ENCODE measurements around the gene RABEP1.

Gene RABEP1

GRCh38 chr17:5260542-5260941 lies 21.5 kb upstream of the RABEP1 start:
- TF ChIP-seq GATA2 (IDR thresholded peaks at IDR 0.05; ENCODE audit: low read depth, low read length) (no peak), GATA3 (IDR thresholded peaks at IDR 0.05; ENCODE audit: low read depth, low read length) (no peak)

GRCh38 chr17:5262416-5262991 lies 19.6 kb upstream of the RABEP1 start:
- TF ChIP-seq GATA2 (IDR thresholded peaks at IDR 0.05; ENCODE audit: low read depth, low read length), result no peak
- TF ChIP-seq GATA3 (IDR thresholded peaks at IDR 0.05; ENCODE audit: low read depth, low read length), result no peak

DNA sequence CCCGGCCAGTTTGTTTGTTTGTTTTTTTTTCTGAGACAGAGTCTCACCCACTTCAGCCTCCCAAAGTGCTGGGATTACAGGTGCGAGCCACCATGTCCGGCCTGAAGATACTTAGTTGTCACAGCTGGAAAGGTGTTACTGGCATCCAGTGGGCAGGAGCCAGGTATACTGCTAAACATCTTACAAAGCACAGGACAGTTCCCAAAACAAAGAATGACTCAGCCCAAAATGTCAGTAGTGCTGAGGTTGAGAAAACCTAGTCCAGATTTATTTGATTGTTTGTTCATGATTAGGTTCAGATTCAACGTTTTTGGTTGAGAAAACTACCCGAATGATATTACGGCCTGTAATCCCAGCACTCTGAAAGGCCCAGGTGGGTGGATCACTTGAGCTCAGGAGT lies 18.6 kb upstream of the RABEP1 start:
- TF ChIP-seq GATA3 (IDR thresholded peaks at IDR 0.05; ENCODE audit: low read depth, low read length), result no peak
- no peak for TF ChIP-seq GATA2 (IDR thresholded peaks at IDR 0.05; ENCODE audit: low read depth, low read length)

GRCh38 chr17:5264893-5265292 lies 17.2 kb upstream of the RABEP1 start:
- TF ChIP-seq GATA3 (IDR thresholded peaks at IDR 0.05; ENCODE audit: low read depth, low read length), result no peak
- no peak for TF ChIP-seq GATA2 (IDR thresholded peaks at IDR 0.05; ENCODE audit: low read depth, low read length)

GRCh38 chr17:5269241-5269960 lies 12.7 kb upstream of the RABEP1 start:
- TF ChIP-seq GATA3 (IDR thresholded peaks at IDR 0.05; ENCODE audit: low read depth, low read length) (no peak), GATA2 (IDR thresholded peaks at IDR 0.05; ENCODE audit: low read depth, low read length) (no peak)

DNA sequence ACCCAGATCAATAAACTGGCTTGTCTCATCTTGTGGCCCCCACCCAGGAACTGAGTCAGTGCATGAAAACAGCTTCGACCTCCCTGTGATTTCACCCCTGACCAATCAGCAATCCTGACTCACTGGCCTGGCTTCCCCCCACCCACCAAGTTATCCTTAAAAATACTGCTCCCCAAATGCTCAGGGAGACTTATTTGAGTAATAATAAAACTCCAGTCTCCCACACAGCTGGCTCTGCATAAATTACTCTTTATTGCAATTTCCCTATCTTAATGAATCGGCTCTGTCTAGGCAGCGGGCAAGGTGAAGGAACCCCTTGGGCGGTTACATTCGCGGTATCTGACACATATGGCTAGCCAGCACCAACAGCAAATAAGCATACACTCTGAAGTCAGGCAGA lies 9.8 kb upstream of the RABEP1 start:
- TF ChIP-seq GATA3 (IDR thresholded peaks at IDR 0.05; ENCODE audit: low read depth, low read length) (no peak), GATA2 (IDR thresholded peaks at IDR 0.05; ENCODE audit: low read depth, low read length) (no peak; the same call in 1 of the 2 replicates)

DNA sequence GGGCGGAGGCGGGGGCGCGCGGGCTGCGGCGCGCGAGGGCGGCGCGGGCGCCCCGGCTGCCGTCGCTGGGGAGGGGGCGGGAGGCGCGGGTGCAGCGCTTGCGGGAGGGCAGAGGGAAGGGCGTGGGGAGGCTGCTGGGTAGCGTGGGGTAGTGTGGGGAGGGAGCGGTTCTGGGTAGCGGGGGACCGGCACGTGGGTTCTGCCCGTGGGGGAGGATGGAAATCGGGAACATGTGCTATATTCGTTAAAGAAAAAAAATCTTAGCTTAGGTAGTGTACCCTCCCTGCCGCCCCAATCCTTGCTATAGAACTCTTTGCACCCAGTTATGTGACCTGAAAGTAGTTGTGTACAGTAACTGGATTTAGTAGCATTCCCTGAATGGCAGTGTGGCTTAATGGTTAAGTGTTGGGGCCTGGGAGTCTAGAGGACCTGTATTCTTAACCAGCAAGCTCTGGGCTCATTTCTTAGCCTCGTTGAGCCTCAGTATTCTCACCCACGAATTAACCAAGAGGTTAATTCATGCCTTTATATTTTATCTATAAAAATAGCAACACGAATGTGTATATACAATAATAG lies 646 bp downstream of the RABEP1 start:
- TF ChIP-seq GATA3 (IDR thresholded peaks at IDR 0.05; ENCODE audit: low read depth, low read length) (no peak), GATA2 (IDR thresholded peaks at IDR 0.05; ENCODE audit: low read depth, low read length) (no peak)

- no peak for TF ChIP-seq GATA2 (IDR thresholded peaks at IDR 0.05; ENCODE audit: low read depth, low read length)
- TF ChIP-seq GATA3 (IDR thresholded peaks at IDR 0.05; ENCODE audit: low read depth, low read length), result no peak
Observed at GRCh38 chr17:5283571-5284315, 1.7 kb downstream of the RABEP1 start.

DNA sequence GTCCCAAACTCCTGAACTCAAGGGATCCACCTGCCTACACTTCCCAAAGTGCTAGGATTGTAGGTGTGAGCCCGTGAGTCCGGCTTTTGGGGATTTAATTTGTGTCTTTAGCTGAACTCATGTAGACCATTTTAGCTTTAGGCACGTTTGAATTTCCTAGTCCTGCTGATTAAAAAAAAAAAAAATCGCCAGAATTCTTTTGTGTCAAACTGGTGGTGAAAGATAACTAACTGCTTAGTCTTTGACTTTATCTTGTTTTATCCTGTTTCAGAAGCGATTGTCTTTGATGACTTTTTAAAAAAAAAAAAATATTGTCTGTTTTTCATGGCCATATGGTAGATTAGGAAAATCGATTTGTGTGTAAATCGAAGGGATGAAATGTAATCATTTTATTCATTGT lies 2.6 kb downstream of the RABEP1 start:
- no peak for TF ChIP-seq GATA2 (IDR thresholded peaks at IDR 0.05; ENCODE audit: low read depth, low read length)

DNA sequence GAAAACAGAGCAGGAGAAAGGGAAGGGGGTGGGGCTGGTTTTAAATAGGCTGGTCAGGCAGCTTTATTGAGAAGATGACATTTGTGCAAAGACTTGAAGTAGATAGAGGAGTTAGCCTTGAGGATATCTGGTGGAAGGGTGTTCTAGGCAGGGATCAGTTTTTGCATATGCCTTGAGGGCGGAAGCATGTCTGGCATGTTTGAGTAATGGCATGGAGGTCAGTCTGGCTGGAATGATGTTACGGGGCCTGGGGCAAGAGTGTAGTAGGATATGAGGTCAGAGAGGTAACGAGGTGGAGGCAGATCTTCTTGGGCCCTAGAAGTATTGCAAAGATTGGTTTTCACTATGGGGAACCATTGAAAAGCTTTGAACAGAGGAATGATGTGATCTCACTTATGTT lies 4.8 kb downstream of the RABEP1 start:
- no peak for TF ChIP-seq GATA2 (IDR thresholded peaks at IDR 0.05; ENCODE audit: low read depth, low read length)
- TF ChIP-seq GATA3 (IDR thresholded peaks at IDR 0.05; ENCODE audit: low read depth, low read length), result no peak

GRCh38 chr17:5291683-5292350 lies 9.7 kb downstream of the RABEP1 start:
- TF ChIP-seq GATA2 (IDR thresholded peaks at IDR 0.05; ENCODE audit: low read depth, low read length), result no peak

DNA sequence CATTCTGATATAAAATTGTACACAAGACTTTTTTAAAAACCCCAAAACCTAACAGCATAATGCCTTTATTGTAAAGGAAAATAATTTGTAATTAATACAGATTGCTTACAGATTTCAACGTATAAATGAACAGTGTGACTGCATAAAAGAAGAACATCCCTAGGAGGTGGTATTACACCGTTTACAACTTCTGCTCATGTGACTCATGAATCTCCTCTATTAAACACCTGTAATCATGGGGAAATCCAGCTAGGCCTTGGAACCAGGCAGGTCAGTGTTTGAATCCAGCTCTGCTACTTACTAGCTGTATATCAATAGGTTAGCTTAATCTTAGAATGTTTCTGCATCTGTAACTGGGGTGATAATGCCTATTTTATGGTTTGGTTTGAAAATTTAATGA lies 15.2 kb downstream of the RABEP1 start:
- TF ChIP-seq GATA2 (IDR thresholded peaks at IDR 0.05; ENCODE audit: low read depth, low read length) (no peak), GATA3 (IDR thresholded peaks at IDR 0.05; ENCODE audit: low read depth, low read length) (no peak)

GRCh38 chr17:5299383-5299782 lies 17.3 kb downstream of the RABEP1 start:
- TF ChIP-seq GATA3 (IDR thresholded peaks at IDR 0.05; ENCODE audit: low read depth, low read length) (no peak), GATA2 (IDR thresholded peaks at IDR 0.05; ENCODE audit: low read depth, low read length) (no peak)

DNA sequence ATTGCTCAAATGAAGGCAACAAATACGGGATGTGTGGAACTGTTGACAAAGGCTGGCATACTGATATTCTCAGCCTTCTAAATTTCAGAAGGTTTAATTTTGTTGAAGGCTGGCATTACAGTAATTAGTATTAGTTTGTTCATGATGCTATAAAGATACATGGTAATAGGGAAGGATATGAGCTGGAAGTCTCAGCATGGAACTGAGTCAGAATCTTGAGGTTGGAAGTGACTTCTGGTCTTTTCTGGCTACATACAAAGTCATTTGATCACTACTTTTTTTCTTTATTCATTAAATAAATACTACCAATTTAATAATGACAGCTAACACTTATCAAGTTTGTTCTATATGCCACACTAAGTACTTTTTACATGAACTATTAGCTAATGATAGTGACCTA lies 22.6 kb downstream of the RABEP1 start:
- TF ChIP-seq GATA2 (IDR thresholded peaks at IDR 0.05; ENCODE audit: low read depth, low read length), result no peak
- no peak for TF ChIP-seq GATA3 (IDR thresholded peaks at IDR 0.05; ENCODE audit: low read depth, low read length)
